Vagina (tissue), 2 donors: ENCODE data around the gene ZNF664.

Experiments
- CTCF ChIP-seq, 3 experiments: fragments of 450-650 bp in 2 of 3; fragments of 200-600 bp in 1 of 3; sonication (generic) in 1 of 3; IDR thresholded peaks; one replicate each; pipeline ENCODE4 v1.5.1; 2017 to 2019; ENCODE audit warnings: antibody characterized with exemption in 3 of 3, mild to moderate bottlenecking in 2 of 3, moderate library complexity in 2 of 3
- POLR2A ChIP-seq, 2 donors: fragments of 450-650 bp; IDR thresholded peaks; one replicate each; pipeline ENCODE4 v1.6.1; 2017; ENCODE audit warnings: antibody characterized with exemption in 2 of 2, mild to moderate bottlenecking in 2 of 2, moderate library complexity in 2 of 2
- POLR2AphosphoS5 ChIP-seq, 2 donors: sonication (generic); formaldehyde crosslinking; IDR thresholded peaks; one replicate each; pipeline ENCODE4 v1.9.0; 2017; ENCODE audit warnings: antibody characterized with exemption in 2 of 2, mild to moderate bottlenecking in 2 of 2, low read depth in 1 of 2; ENCODE audit not compliant: insufficient read depth in 1 of 2

DNA sequence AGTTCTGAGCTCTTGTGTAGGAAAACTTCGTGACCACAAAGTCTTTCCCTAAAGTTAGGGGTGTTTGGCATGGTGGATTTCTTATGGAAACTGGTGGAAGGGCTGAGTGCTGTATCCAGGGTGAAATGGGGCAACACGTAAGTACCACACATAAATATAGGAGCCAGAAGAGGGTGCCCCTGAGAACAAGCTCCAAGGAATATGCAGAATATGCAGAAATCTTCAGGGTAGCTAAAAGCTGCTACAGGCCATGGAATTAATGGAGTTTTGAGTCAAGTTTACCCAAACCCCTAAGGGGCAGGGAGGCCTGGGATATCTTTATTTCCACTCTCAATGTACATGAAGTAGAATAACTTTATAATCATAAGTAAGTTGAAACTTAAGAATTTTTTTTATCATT, 44.0 kb downstream of the ZNF664 start:
- TF ChIP-seq POLR2A (IDR thresholded peaks at IDR 0.05) (no peak), POLR2AphosphoS5 (IDR thresholded peaks at IDR 0.05; ENCODE audit: insufficient read depth in 1 of 2, low read depth in 1 of 2) (no peak), CTCF (IDR thresholded peaks at IDR 0.05) (no peak)
